ENCODE measurements around the gene LDB3. TPM values are rescaled to one million over a fixed set of nuclear protein-coding genes. Genes with fewer than 3 reads are reported as not detected.

The LDB3 gene
- total RNA-seq, 1 donor from 2014 or later, result 92.0 TPM

DNA sequence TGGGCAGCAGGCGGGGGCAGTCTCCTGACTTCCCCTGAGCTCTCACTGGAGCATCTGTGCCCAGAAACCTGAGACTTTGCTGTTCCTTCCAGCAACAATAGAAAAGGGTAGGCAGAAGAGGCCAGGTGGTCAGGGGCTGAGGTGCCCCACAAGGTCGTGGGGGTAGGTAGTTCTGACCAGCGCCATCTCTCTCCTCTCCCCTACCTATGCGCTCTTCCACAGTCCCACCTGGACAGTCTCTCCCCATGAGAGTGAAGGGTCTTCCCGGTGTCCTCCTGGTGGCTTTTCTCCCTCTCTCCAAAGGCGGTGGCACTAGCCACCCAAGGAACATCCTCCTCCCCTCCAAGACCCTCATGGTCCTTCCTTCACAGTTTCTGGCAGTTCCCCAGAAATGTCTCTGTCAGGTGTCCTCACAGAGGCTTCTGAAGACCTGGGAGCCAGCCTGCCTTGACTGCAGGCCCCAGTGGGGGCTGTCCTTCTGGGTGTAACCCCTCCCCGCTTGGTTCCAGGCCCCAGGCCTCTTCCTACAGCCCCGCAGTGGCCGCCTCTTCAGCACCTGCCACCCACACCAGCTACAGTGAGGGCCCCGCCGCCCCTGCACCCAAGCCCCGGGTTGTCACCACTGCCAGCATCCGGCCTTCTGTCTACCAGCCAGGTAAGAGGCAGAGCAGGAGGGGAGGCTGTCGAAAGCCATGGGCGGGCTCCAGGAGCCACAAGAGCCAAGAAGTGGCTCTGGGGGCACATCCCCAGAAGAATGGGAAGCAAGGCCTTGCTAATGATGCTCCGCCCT, 41.3 kb downstream of the LDB3 start:
- DNase-seq, result no peak
- Mint-ChIP-seq H3K27me3 (ENCODE audit: unreplicated experiment) (peaks cover 4% of the 10 kb centered on the region), H3K9me3 (ENCODE audit: unreplicated experiment) (peaks cover 13% of the 10 kb centered on the region), H3K36me3 (ENCODE audit: unreplicated experiment) (no peaks in the 10 kb centered on the region), H3K27ac (ENCODE audit: unreplicated experiment) (no peak overlapping the region), H3K4me1 (ENCODE audit: low read depth, unreplicated experiment) (peaks cover 1% of the 10 kb centered on the region), H3K4me3 (ENCODE audit: unreplicated experiment) (no peak overlapping the region)
- TF ChIP-seq CTCF (IDR thresholded peaks at IDR 0.05; ENCODE audit: partially characterized antibody, unreplicated experiment), result no peak

GRCh38 chr10:86710987-86711512, 42.7 kb downstream of the LDB3 start:
- Mint-ChIP-seq H3K4me3 (ENCODE audit: unreplicated experiment) (peak overlapping the region; percentile 86), H3K27me3 (ENCODE audit: unreplicated experiment) (peaks cover 4% of the 10 kb centered on the region), H3K4me1 (ENCODE audit: low read depth, unreplicated experiment) (peaks cover 1% of the 10 kb centered on the region), H3K9me3 (ENCODE audit: unreplicated experiment) (peaks cover 13% of the 10 kb centered on the region), H3K36me3 (ENCODE audit: unreplicated experiment) (no peaks in the 10 kb centered on the region), H3K27ac (ENCODE audit: unreplicated experiment) (peak overlapping the region; percentile 80)
- peak; percentile 76 for TF ChIP-seq CTCF (IDR thresholded peaks at IDR 0.05; ENCODE audit: partially characterized antibody, unreplicated experiment)
- peak; percentile 89 for DNase-seq

DNA sequence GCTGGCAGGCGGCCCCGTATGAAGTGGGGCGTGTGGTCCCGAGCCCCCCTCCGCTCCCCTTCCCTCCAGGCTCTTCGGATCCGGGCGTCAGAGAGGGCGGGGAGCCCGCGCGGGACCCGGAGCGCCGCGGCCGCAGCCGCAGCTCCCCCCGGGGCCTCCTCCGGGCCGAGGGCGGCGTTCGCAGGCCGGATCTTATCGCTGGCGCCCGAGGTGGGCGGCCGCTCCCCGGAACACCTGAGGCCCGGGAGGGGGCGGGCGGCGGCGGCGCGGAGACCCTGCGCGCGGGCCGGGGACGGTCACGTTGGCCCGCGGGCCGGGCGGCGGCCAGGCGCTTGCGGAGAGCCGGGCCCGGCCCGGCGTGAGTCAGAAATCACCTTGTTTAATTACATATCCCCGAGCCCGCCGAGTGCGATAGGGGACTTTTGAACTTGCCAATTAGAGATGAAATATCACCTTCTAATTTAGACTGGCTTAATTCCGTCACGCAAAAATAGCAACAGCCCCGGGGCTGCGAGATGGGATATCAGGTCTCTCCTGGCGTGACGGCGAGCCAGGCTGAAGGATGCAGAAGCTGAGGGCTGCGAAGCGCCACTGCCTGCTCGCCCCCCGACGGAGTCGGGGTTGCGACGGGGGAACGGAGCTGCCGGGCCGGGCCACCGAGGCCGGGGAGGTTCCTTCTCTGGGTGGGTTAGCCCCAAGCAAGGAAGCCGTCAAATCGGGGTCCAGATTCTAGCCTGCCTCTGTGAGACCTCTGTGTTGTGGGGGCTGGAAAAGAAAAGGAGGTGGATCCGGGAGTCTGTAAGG, 43.4 kb downstream of the LDB3 start:
- Mint-ChIP-seq H3K36me3 (ENCODE audit: unreplicated experiment) (no peaks in the 10 kb centered on the region), H3K9me3 (ENCODE audit: unreplicated experiment) (peaks cover 13% of the 10 kb centered on the region), H3K27me3 (ENCODE audit: unreplicated experiment) (peaks cover 4% of the 10 kb centered on the region), H3K4me3 (ENCODE audit: unreplicated experiment) (peak overlapping the region; percentile 81), H3K4me1 (ENCODE audit: low read depth, unreplicated experiment) (peaks cover 1% of the 10 kb centered on the region), H3K27ac (ENCODE audit: unreplicated experiment) (peak overlapping the region; percentile 59)
- DNase-seq, result peak; percentile 57
- TF ChIP-seq CTCF (IDR thresholded peaks at IDR 0.05; ENCODE audit: partially characterized antibody, unreplicated experiment), result no peak

DNA sequence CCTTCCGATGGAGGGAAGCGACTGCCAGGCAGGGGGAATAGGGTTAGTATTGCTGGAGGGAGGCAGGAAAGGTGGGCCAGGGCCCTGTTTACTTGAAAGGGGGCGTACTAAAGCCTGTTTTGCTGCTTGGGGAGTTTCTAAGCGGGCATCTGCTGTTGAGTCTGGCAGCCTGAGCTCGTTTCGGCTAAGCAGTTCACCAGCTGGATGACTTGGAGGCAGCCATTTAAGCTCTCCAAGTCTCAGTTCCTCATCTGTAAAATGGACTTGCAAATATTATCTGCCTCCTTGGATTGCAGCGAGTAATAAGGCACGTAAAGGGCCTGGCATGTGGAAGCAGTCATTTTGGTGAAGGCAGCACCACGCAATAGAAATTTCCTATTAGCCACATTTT, 44.0 kb downstream of the LDB3 start:
- DNase-seq, result no peak
- peak overlapping the region; percentile 81 for H3K4me3 Mint-ChIP-seq (ENCODE audit: unreplicated experiment)

More for the DNA sequence above, 44.0 kb downstream of the LDB3 start:
- peak overlapping the region; percentile 59 for H3K27ac Mint-ChIP-seq (ENCODE audit: unreplicated experiment)
- peaks cover 1% of the 10 kb centered on the region for H3K4me1 Mint-ChIP-seq (ENCODE audit: low read depth, unreplicated experiment)
- H3K9me3 Mint-ChIP-seq (ENCODE audit: unreplicated experiment), result peaks cover 13% of the 10 kb centered on the region
- H3K36me3 Mint-ChIP-seq (ENCODE audit: unreplicated experiment), result no peaks in the 10 kb centered on the region
- H3K27me3 Mint-ChIP-seq (ENCODE audit: unreplicated experiment), result peaks cover 4% of the 10 kb centered on the region
- TF ChIP-seq CTCF (IDR thresholded peaks at IDR 0.05; ENCODE audit: partially characterized antibody, unreplicated experiment), result no peak

Measured in glutamatergic neuron (in vitro differentiated cells).